Uterus (tissue), 2 donors: ENCODE results near the gene HMX2.

Source experiments
- CTCF ChIP-seq, 4 experiments: fragments of 200-600 bp in 2 of 4; fragments of 450-650 bp in 2 of 4; sonication (generic) in 2 of 4; IDR thresholded peaks; one replicate each; pipeline ENCODE4 v1.5.1; 2016 to 2019; ENCODE audit warnings: antibody characterized with exemption in 4 of 4, mild to moderate bottlenecking in 2 of 4, moderate library complexity in 1 of 4
- POLR2A ChIP-seq, 2 donors: fragments of 450-650 bp; IDR thresholded peaks; one replicate each; pipeline ENCODE4 v1.6.1; 2016; ENCODE audit warnings: antibody characterized with exemption in 2 of 2, mild to moderate bottlenecking in 1 of 2, moderate library complexity in 1 of 2

GRCh38 chr10:123183724-123184123 is 35.8 kb downstream of the HMX2 start:
- no peak for TF ChIP-seq CTCF (IDR thresholded peaks at IDR 0.05)
- TF ChIP-seq POLR2A (IDR thresholded peaks at IDR 0.05), result no peak
